HL-60 (cell line): Measurements from ENCODE around the gene LZTR1.
A peak's percentile ranks its signal among the peaks of the same experiment; 100 is the strongest.
"Not testable (repeated sequence)": the region's sequence is repeated elsewhere in the genome, so short reads cannot be mapped to it uniquely, and the experiment has no call there.

Source experiments
- DNase-seq, 2 experiments: peaks; one replicate each; pipeline ENCODE4 v3.0.0-alpha.2; 2010 to 2020; ENCODE audit warnings: low read depth in 1 of 2, low spot score in 1 of 2
- H3K27ac ChIP-seq: fragments of 250-450 bp; sonication (Bioruptor Pico); replicated peaks from 2 replicates; pipeline ENCODE4 v1.5.1; 2020; ENCODE audit warnings: mild to moderate bottlenecking, moderate library complexity
- H3K27me3 ChIP-seq: fragments of 250-450 bp; sonication (Bioruptor Pico); 2 replicates; pipeline ENCODE4 v1.5.1; 2021; ENCODE audit warnings: mild to moderate bottlenecking, moderate library complexity; ENCODE audit not compliant: insufficient read depth, poor library complexity, severe bottlenecking
- H3K4me3 ChIP-seq: replicated peaks from 2 replicates; pipeline ENCODE4 v1.5.1; 2011; ENCODE audit warnings: mild to moderate bottlenecking, control low read depth, low read length; ENCODE audit not compliant: insufficient read depth
- GABPA ChIP-seq: IDR thresholded peaks from 2 replicates; pipeline ENCODE4 v1.6.1; 2012; ENCODE audit warnings: low read depth
- POLR2AphosphoS5 ChIP-seq: IDR thresholded peaks from 2 replicates; pipeline ENCODE4 v1.6.1; 2012; ENCODE audit warnings: low read depth
- SPI1 ChIP-seq: IDR thresholded peaks from 2 replicates; pipeline ENCODE4 v1.6.1; 2012; ENCODE audit warnings: low read depth, mild to moderate bottlenecking, borderline replicate concordance
- TF ChIP-seq, protein P1 (sequence below): IDR thresholded peaks from 2 replicates; pipeline ENCODE4 v1.6.1; 2012; ENCODE audit warnings: low read depth; ENCODE audit not compliant: insufficient replicate concordance
- TF ChIP-seq, protein P2 (sequence below): IDR thresholded peaks from one replicate; pipeline ENCODE4 v1.5.1; 2011; ENCODE audit warnings: low read length, control low read depth, inconsistent platforms; ENCODE audit not compliant: insufficient read depth

LZTR1 gene

DNA sequence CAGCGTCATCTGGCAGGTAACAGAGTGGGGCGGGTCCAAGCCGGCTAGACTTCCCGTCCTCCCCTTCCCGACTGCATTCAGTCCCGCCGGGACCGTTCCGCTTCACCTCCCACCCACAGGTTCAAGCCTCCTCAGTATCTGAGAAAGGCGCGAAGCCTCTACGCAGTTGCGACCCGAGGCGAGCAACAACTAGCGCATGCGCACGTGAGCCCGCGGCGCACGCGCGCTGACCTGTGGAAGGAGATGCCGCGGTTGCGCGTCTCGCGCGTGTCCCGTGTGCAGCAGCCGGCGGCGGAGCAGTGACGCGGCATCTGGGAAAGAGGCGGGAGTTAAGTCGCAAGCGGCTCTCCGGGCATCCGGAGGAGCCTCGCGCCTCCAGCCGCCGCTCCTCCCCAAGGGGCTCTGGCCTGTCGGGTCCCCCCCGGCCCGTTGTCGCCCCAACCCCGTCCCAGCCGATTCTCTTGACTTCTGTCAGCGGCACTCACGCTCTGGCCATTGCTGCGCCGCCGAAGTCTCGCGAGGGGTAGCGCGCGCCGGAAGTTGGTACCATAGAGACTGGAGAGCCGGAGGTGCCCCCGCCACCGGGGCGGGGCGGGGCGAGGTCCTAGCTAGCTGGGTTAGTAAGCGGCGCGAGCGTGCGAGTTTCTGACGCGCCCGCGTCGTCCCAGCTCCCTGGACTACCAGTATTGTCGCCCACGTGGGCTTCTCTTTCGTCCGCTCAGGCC, 19.7 kb downstream of the LZTR1 start, which contains the start of gene THAP7:
THAP7 (minus strand) TSS at position 518 of the 725 bp plus-strand sequence; CDS start at position 311, 207 bp downstream.
- peak within 1 kb of the TSS; percentile 68 for H3K4me3 ChIP-seq
- H3K27me3 ChIP-seq = no peaks in the 10 kb centered on the region
- TF ChIP-seq, protein P1, sequence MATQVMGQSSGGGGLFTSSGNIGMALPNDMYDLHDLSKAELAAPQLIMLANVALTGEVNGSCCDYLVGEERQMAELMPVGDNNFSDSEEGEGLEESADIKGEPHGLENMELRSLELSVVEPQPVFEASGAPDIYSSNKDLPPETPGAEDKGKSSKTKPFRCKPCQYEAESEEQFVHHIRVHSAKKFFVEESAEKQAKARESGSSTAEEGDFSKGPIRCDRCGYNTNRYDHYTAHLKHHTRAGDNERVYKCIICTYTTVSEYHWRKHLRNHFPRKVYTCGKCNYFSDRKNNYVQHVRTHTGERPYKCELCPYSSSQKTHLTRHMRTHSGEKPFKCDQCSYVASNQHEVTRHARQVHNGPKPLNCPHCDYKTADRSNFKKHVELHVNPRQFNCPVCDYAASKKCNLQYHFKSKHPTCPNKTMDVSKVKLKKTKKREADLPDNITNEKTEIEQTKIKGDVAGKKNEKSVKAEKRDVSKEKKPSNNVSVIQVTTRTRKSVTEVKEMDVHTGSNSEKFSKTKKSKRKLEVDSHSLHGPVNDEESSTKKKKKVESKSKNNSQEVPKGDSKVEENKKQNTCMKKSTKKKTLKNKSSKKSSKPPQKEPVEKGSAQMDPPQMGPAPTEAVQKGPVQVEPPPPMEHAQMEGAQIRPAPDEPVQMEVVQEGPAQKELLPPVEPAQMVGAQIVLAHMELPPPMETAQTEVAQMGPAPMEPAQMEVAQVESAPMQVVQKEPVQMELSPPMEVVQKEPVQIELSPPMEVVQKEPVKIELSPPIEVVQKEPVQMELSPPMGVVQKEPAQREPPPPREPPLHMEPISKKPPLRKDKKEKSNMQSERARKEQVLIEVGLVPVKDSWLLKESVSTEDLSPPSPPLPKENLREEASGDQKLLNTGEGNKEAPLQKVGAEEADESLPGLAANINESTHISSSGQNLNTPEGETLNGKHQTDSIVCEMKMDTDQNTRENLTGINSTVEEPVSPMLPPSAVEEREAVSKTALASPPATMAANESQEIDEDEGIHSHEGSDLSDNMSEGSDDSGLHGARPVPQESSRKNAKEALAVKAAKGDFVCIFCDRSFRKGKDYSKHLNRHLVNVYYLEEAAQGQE = peak; percentile 78
- TF ChIP-seq GABPA (peak; percentile 80), SPI1 (no peak), POLR2AphosphoS5 (peak; percentile 81)
- TF ChIP-seq, protein P2, sequence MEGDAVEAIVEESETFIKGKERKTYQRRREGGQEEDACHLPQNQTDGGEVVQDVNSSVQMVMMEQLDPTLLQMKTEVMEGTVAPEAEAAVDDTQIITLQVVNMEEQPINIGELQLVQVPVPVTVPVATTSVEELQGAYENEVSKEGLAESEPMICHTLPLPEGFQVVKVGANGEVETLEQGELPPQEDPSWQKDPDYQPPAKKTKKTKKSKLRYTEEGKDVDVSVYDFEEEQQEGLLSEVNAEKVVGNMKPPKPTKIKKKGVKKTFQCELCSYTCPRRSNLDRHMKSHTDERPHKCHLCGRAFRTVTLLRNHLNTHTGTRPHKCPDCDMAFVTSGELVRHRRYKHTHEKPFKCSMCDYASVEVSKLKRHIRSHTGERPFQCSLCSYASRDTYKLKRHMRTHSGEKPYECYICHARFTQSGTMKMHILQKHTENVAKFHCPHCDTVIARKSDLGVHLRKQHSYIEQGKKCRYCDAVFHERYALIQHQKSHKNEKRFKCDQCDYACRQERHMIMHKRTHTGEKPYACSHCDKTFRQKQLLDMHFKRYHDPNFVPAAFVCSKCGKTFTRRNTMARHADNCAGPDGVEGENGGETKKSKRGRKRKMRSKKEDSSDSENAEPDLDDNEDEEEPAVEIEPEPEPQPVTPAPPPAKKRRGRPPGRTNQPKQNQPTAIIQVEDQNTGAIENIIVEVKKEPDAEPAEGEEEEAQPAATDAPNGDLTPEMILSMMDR = no peak
- DNase-seq = peak; percentile 97 to 98
- H3K27ac ChIP-seq = peak within 1 kb of the TSS; percentile 97

DNA sequence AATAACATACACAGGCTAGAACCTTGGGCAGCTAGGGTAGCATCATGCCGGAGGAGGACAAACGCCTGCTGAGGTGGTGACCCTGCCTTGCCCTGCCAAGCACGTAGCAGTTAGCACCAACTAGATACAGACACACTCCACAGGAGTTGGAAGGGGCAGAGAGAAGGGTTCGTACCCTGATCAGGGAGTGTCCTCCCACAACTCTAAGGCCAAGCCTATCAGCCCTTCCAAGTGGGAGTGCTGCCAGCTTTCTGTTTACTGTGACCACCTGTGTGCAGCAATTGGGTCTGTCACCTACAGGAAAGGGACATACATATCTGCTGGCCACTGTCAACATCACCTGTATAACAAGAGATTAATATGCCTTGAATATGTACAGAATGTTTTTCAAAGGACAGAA, 21.7 kb downstream of the LZTR1 start:
- TF ChIP-seq, protein P2 = no peak
- no peak for TF ChIP-seq POLR2AphosphoS5
- TF ChIP-seq, protein P1 = no peak
- Histone ChIP-seq H3K4me3 (no peak overlapping the region), H3K27me3 (no peaks in the 10 kb centered on the region), H3K27ac (no peak overlapping the region)
- no peak for DNase-seq

DNA sequence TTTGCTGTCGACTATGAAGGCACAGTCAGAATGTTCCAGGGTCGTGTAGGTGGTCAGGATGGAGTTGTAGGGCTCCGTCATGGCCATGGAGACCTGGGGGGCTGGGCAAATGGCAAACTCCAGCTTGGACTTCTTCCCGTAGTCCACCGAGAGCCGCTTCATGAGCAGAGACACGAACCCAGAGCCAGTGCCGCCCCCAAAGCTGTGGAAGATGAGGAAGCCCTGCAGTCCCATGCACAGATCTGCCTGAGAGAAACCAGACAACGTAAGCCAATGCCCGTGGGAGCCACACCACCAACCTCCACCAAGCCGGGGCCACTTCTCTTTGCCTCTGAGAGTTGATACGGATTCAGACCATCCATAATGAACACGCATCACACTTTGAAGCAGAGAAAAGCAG, 27.1 kb downstream of the LZTR1 start:
- not testable (repeated sequence) for DNase-seq, H3K4me3 ChIP-seq, H3K27me3 ChIP-seq, H3K27ac ChIP-seq

DNA sequence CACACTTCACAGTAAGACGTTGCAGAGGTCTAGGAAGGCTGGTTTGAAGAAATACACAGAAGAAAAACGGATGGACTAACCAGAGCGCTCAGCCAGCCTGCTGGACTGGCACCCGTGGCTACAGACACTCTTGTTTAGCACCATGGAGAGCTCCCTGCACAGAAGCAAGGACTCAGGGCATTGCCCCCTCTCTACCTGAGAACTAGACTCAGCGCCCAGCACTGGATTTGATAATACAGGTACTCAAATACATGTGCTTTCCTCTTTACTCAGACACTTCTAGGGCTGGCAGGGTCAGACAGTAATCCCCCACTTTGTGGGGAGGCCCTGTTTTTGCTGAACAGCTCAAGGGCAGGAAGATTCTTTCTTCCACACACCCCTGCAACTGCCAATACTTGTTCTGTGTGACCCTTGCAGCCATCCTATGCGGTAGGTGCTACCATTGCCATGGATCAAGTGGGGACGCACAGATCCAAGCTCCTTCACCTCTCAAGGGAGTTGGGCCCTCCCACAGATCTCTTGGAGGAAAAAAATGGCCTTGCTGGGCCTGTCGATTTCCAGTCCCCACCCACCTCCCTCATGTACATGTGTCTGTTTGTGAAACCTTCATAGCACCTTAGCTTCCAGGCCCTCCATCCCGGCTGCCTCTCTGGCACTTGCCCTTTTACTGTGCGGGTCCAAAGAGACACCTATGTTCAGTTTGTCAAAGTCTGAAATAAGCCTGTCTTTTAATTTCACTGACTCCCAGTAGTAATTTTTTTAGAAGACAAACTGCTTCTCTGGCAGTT, 27.7 kb downstream of the LZTR1 start:
- H3K27me3 ChIP-seq = peaks cover 15% of the 10 kb centered on the region
- no peak overlapping the region for H3K4me3 ChIP-seq
- TF ChIP-seq, protein P1 = peak; percentile 97
- TF ChIP-seq SPI1 (no peak), POLR2AphosphoS5 (no peak), GABPA (no peak)
- peak in 1 of 2 experiments; percentile 46 for DNase-seq
- H3K27ac ChIP-seq = no peak overlapping the region
